COR-L47 (cell line): ENCODE results near the gene SCAF8.
"Not testable (repeated sequence)": the region's sequence is repeated elsewhere in the genome, so short reads cannot be mapped to it uniquely, and the experiment has no call there.

ENCODE experiments used
- DNase-seq: peaks from one replicate; lab custom pipeline; 2025; lab: John Stamatoyannopoulos, UW

Gene SCAF8

GRCh38 chr6:154736618-154737259 is 3.5 kb downstream of the SCAF8 start:
- DNase-seq = no peak

- DNase-seq = no peak
These were observed 4.2 kb downstream of the SCAF8 start for GRCh38 chr6:154737424-154737823.

GRCh38 chr6:154738551-154738961 is 5.3 kb downstream of the SCAF8 start:
- no peak for DNase-seq

GRCh38 chr6:154740658-154741057 is 7.4 kb downstream of the SCAF8 start:
- DNase-seq = no peak

- no peak for DNase-seq
These were observed 9.7 kb downstream of the SCAF8 start for GRCh38 chr6:154742891-154743290.

GRCh38 chr6:154744029-154744745 is 11.0 kb downstream of the SCAF8 start:
- DNase-seq = not testable (repeated sequence)

- DNase-seq = no peak
These were observed 12.0 kb downstream of the SCAF8 start for GRCh38 chr6:154745243-154745642.

- DNase-seq = no peak
These were observed 16.1 kb downstream of the SCAF8 start for GRCh38 chr6:154749341-154749740.

- no peak for DNase-seq
These were observed 18.0 kb downstream of the SCAF8 start for GRCh38 chr6:154751011-154751800.

- DNase-seq = no peak
These were observed 18.8 kb downstream of the SCAF8 start for GRCh38 chr6:154752022-154752421.

- DNase-seq = no peak
These were observed 20.9 kb downstream of the SCAF8 start for GRCh38 chr6:154754152-154754551.

GRCh38 chr6:154757352-154758050 is 24.3 kb downstream of the SCAF8 start:
- DNase-seq = no peak

GRCh38 chr6:154758125-154758524 is 24.9 kb downstream of the SCAF8 start:
- DNase-seq = no peak

GRCh38 chr6:154763650-154764049 is 30.4 kb downstream of the SCAF8 start:
- DNase-seq = no peak

- DNase-seq = no peak
These were observed 32.1 kb downstream of the SCAF8 start for GRCh38 chr6:154765273-154765672.

GRCh38 chr6:154766288-154766687 is 33.1 kb downstream of the SCAF8 start:
- DNase-seq = no peak

- DNase-seq = peak; percentile 5
These were observed 33.9 kb downstream of the SCAF8 start for GRCh38 chr6:154767003-154767723.

GRCh38 chr6:154768280-154768679 is 35.1 kb downstream of the SCAF8 start:
- DNase-seq = no peak

- DNase-seq = no peak
These were observed 40.4 kb downstream of the SCAF8 start for GRCh38 chr6:154773610-154774089.

GRCh38 chr6:154779157-154779556 is 45.9 kb downstream of the SCAF8 start:
- not testable (repeated sequence) for DNase-seq

- no peak for DNase-seq
These were observed 49.0 kb downstream of the SCAF8 start for GRCh38 chr6:154782193-154782592.
